Spinal cord (tissue), 10 donors: ENCODE measurements around the gene CNOT1. TPM values are rescaled to one million over a fixed set of nuclear protein-coding genes. Genes with fewer than 3 reads are reported as not detected.
"Not testable (repeated sequence)": the region's sequence is repeated elsewhere in the genome, so short reads cannot be mapped to it uniquely, and the experiment has no call there.

Experiments
- DNase-seq, 6 donors: peaks; one replicate each; pipeline versions ENCODE4 v3.0.0 to v3.0.0-alpha.2; 2013 to 2015; ENCODE audit warnings: low spot score in 6 of 6, low read depth in 4 of 6
- H3K27ac ChIP-seq: one replicate; pipeline ENCODE4 v1.5.1; 2013; ENCODE audit warnings: low read depth, low read length, control low read depth
- H3K27me3 ChIP-seq: one replicate; pipeline ENCODE4 v1.6.1; 2013; ENCODE audit warnings: low read length; ENCODE audit not compliant: control insufficient read depth, insufficient read depth
- H3K36me3 ChIP-seq: one replicate; pipeline ENCODE4 v1.6.1; 2013; ENCODE audit warnings: low read length; ENCODE audit not compliant: control insufficient read depth, insufficient read depth
- H3K4me1 ChIP-seq: one replicate; pipeline ENCODE4 v1.6.1; 2013; ENCODE audit warnings: low read length; ENCODE audit not compliant: control insufficient read depth, insufficient read depth
- H3K4me3 ChIP-seq: one replicate; pipeline ENCODE4 v1.5.1; 2013; ENCODE audit warnings: low read depth, low read length, control low read depth
- H3K9me3 ChIP-seq: one replicate; pipeline ENCODE4 v1.6.1; 2013; ENCODE audit warnings: low read length; ENCODE audit not compliant: control insufficient read depth, insufficient read depth
- WGBS: methylation state at CpG from one replicate; pipeline ENCODE4 v1.1.5; 2013; ENCODE audit warnings: missing lambda C conversion rate; ENCODE audit not compliant: insufficient coverage; 5-methylcytosine and 5-hydroxymethylcytosine counted together
- polyA plus RNA-seq, 2 donors: library from polyadenylated mRNA; unstranded; fragments of 120-200 nt; gene quantifications; one replicate each; pipeline ENCODE4 v1.2.1, GENCODE V29; 2013; ENCODE audit not compliant: insufficient read length in 2 of 2
- total RNA-seq, 2 donors: library from RNA; depleted of rRNA in 1 of 2; stranded (reverse); fragments of 120-200 nt in 1 of 2; fragments of >200 nt in 1 of 2; gene quantifications; one replicate each; pipeline versions ENCODE4 v1.2.3 to v1.2.4, GENCODE V29; 2013 to 2014
- donor health status: healthy.

The CNOT1 gene
- total and polyA plus RNA-seq, 4 donors: 105 to 139 (median 118) TPM

DNA sequence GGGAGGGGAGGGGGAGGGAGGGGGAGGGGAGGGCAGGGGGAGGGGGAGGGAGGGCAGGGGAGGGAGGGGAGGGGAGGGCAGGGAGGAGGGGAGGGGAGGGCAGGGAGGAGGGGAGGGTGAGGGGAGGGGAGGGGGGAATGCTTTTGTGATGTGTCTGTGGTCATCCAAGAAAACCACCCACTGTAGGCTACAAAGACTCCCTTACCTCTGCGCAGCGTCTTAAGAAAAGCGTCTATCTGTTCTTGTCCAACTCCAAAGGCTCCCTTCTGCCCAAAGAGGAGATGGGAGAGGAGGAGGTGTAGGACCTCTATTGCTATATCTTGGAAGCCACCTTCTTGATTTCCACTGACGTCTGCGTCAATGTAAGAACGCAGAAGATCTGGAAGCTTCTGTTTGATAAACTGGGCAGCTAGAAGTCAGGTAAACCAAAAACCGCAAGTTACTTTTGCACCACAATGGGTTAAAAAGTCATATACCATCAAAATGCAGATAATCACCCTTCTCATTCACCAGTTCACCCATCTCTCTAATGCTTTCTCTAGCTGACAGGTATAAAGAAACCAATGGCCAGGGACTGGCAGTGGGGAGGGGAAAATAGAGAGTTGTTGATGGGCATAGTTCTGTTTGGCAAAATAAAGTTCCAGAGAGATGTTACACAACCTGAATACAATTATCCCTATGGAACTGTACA lies 43.1 kb downstream of the CNOT1 start:
- WGBS: 100% methylated on average over 1 of the region's 7 CpGs
- no peaks in the 10 kb centered on the region for H3K27me3 ChIP-seq
- H3K36me3 ChIP-seq: peaks cover 29% of the 10 kb centered on the region
- H3K9me3 ChIP-seq: no peaks in the 10 kb centered on the region
- no peak overlapping the region for H3K4me3 ChIP-seq
- no peak overlapping the region for H3K27ac ChIP-seq
- DNase-seq: no peak
- H3K4me1 ChIP-seq: no peaks in the 10 kb centered on the region

DNA sequence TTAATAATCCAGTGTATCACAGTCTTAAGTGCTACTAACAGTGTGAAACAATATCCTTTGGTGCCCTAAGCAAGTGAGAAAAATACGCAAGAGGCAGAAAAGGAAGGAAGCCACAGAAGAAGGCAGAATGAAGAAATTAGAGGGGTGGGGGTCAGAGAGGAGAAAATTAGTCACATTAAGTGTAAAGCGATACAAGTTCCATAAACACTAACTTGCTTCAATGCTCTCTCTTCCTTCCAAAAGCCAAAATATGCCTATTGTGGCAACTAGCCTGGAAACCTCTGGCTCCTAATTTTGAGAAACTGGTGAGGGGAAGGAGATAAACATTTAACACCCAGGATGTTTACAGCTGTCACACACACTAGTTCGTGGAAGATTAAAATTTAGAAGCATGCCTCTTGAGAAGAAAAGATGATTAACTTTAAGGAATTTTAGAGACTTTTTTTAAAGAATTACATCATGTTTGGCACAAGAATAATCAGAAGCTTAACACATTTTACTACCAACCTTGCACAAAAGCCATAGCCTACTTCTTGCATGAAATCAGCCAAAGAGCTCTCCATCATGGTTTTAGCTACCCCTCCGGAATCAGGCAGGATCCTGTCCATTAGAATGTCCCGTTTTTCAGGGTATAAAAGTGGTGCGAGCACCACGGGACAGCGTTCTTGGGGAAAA lies 44.7 kb downstream of the CNOT1 start:
- no peaks in the 10 kb centered on the region for H3K27me3 ChIP-seq
- no peaks in the 10 kb centered on the region for H3K4me1 ChIP-seq
- no peak overlapping the region for H3K27ac ChIP-seq
- no peak overlapping the region for H3K4me3 ChIP-seq
- peaks cover 27% of the 10 kb centered on the region for H3K36me3 ChIP-seq
- no CpG with 5 or more reads among the region's 8 CpGs for WGBS
- no peak for DNase-seq
- H3K9me3 ChIP-seq: no peaks in the 10 kb centered on the region

DNA sequence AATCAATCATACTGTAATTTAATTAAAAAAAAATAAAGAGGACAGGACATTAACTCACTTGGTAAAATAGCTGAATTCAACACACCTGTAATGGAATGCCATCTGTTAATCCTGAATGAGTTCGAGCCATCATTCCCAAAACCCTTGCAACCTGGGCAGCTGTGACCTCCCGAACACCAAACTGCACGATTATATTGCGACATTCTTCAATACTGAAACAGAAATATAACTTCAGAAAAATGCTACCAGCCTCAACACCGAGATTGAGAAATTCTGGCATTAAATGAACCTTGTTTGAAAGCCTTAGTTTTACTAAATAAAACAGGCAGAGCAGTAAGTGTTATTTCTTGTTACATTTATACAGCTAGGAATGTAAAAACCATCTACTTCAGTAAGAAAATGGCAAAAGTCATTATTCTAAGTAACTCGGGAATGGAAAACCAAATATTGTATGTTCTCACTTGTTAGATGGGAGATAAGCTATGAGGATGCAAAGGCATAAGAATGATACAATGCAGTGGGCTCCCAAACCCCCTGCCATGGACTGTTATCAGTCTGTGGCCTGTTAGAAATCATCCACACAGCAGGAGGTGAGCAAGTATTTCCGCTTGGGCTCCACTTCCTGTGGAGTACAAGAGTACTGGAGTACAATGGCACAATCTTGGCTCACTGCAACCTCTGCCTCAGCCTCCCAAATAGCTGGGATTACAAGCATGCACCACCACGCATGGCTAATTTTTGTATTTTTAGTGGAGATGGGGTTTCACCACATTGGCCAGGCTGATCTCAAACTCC lies 46.5 kb downstream of the CNOT1 start:
- Histone ChIP-seq H3K27me3 (no peaks in the 10 kb centered on the region), H3K9me3 (no peaks in the 10 kb centered on the region), H3K36me3 (peaks cover 28% of the 10 kb centered on the region), H3K4me3 (no peak overlapping the region), H3K4me1 (no peaks in the 10 kb centered on the region), H3K27ac (no peak overlapping the region)
- WGBS: 60% methylated on average over 1 of the region's 8 CpGs
- no peak for DNase-seq

DNA sequence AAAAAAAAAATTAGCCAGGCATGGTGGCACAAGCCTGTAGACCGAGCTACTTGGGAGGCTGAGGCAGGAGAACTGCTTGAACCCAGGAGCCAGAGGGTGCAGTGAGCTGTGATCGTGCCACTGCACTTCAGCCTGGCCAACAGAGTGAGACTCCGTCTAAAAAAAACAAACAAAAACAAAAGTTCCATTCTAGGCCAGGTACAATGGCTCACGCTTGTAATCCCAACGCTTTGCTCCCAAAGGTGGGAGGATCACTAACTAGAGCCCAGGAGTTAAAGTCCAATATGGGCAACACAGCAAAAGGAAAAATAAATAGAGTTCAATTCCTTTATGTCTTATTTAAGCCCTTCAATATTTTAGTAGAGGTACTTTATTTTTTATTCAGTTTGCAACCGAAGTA lies 47.5 kb downstream of the CNOT1 start:
- 93% methylated on average over 4 of the region's 6 CpGs for WGBS
- Histone ChIP-seq H3K36me3 (peaks cover 32% of the 10 kb centered on the region), H3K9me3 (no peaks in the 10 kb centered on the region), H3K4me1 (no peaks in the 10 kb centered on the region), H3K27ac (no peak overlapping the region), H3K4me3 (no peak overlapping the region), H3K27me3 (no peaks in the 10 kb centered on the region)
- DNase-seq: no peak

DNA sequence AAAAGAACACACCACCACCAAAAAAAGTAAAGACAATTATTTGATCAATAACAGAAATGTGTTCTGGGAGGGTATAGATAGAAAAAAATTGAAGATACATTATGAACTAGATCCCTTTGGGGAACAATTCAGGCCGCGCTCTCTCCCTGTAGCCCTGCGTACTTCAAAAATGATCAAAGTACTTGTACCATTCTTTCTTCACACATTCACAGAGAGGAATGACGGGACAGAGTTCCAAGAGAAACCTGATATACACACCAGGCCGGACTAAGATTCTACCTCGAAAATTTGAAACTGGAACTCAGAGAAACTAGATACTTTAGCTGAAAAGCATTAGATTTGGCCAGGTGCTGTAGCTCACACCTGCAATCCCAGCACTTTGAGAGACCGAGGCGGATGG lies 50.0 kb downstream of the CNOT1 start:
- H3K27ac ChIP-seq: no peak overlapping the region
- WGBS: 81% methylated on average over 5 of the region's 8 CpGs
- no peaks in the 10 kb centered on the region for H3K27me3 ChIP-seq
- H3K36me3 ChIP-seq: peaks cover 41% of the 10 kb centered on the region
- no peaks in the 10 kb centered on the region for H3K4me1 ChIP-seq
- no peaks in the 10 kb centered on the region for H3K9me3 ChIP-seq
- H3K4me3 ChIP-seq: no peak overlapping the region
- no peak for DNase-seq

DNA sequence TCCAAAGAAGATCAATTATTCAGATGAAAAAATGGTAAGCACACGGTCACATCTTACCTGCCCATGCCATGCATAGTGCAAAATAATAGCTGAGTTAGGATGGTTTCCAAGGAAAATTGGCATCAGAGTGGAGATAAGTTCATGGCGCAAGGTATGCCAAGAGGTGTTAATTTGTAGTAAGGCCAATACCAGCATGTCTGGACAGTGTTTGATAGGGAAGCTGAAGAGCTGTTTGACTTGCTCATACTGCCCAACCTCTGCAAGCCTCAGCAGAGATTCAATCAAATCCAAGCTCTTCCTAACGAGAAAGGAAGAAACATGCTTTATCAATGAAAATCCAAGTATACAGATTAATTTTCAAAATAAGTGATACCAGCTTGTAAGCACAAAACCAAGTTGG lies 51.0 kb downstream of the CNOT1 start:
- DNase-seq: no peak
- Histone ChIP-seq H3K36me3 (peaks cover 41% of the 10 kb centered on the region), H3K4me3 (no peak overlapping the region), H3K27ac (no peak overlapping the region), H3K9me3 (no peaks in the 10 kb centered on the region), H3K27me3 (no peaks in the 10 kb centered on the region), H3K4me1 (no peaks in the 10 kb centered on the region)
- WGBS: 86% methylated on average over 1 of the region's 3 CpGs

DNA sequence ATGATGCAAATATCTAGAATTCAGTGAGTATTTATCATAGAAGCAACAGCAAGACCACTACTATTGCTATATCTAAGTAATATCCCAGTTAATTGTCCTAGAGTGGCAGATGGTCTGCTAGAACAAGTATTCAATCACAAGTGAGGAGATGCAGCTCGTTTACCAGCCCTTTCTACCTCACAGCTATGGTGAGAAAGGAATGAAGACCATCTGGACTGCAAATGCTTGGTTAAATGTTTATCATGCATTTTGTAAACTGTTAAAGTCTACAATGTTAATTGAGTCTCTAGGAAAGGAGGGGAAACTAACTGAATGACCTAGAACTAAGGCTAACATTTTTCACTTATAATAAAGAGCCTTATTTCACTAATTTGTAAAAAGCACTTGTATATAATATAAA lies 52.5 kb downstream of the CNOT1 start:
- peaks cover 52% of the 10 kb centered on the region for H3K36me3 ChIP-seq
- H3K27ac ChIP-seq: no peak overlapping the region
- peak in 2 of 6 donors; percentile 28 to 53 for DNase-seq
- WGBS: no CpG with 5 or more reads among the region's 1 CpG
- H3K4me3 ChIP-seq: no peak overlapping the region
- no peaks in the 10 kb centered on the region for H3K4me1 ChIP-seq
- no peaks in the 10 kb centered on the region for H3K9me3 ChIP-seq
- no peaks in the 10 kb centered on the region for H3K27me3 ChIP-seq

DNA sequence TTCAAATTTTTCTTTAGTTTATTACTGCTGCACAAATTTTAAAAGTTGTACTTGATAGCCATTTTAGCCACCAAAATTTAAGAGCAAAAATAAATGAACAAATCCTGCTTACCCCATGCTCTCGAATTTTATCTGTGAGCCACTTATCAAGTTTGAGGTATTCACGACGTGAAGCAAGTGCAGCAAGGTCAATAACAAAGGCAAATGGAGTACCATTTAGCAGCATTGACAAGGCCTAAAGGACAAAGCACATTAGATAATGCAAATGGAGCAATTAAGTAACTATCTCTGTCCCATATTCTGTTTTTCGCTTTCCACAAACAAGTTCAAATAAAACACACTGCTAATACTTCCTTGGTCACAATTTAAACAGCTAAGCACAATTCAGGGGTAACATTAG lies 54.7 kb downstream of the CNOT1 start:
- 90% methylated on average over 3 of the region's 4 CpGs for WGBS
- no peak for DNase-seq
- H3K9me3 ChIP-seq: no peaks in the 10 kb centered on the region
- no peak overlapping the region for H3K4me3 ChIP-seq
- no peak overlapping the region for H3K27ac ChIP-seq
- peaks cover 56% of the 10 kb centered on the region for H3K36me3 ChIP-seq
- H3K27me3 ChIP-seq: no peaks in the 10 kb centered on the region
- H3K4me1 ChIP-seq: no peaks in the 10 kb centered on the region

DNA sequence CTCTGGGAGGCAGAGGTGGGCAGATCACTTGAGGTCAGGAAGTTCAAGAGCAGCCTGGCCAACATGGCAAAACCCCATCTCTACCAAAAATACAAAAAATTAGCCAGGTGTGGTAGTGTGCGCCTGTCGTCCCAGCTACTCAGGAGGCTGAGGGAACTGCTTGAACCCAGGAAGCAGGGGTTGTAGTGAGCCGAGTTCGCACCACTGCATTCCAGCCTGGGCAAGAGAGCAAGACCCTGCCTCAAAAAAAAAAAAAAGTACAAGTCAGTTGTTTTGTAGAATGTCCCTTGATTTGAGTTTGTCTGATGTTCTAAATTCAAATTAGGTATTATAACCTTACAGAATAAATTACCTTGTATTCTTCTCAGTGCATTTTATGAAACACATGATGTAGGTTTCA lies 63.9 kb downstream of the CNOT1 start:
- H3K27ac ChIP-seq, H3K9me3 ChIP-seq, DNase-seq, H3K4me3 ChIP-seq, H3K4me1 ChIP-seq, H3K27me3 ChIP-seq: not testable (repeated sequence)
- WGBS: no CpG with 5 or more reads among the region's 4 CpGs
- peaks cover 32% of the 10 kb centered on the region for H3K36me3 ChIP-seq
